Muscle layer of duodenum (tissue), 2 donors: Measurements from ENCODE around the gene CIAO3.
"Not testable (repeated sequence)": the region's sequence is repeated elsewhere in the genome, so short reads cannot be mapped to it uniquely, and the experiment has no call there.

Experiments used
- H3K27ac ChIP-seq: one replicate; pipeline ENCODE4 v1.7.0; 2013; ENCODE audit warnings: mild to moderate bottlenecking, low read length
- H3K27me3 ChIP-seq: one replicate; pipeline ENCODE4 v1.7.0; 2013; ENCODE audit warnings: low read depth, mild to moderate bottlenecking, control low read depth, low read length
- H3K36me3 ChIP-seq, 2 donors: one replicate each; pipeline ENCODE4 v1.7.0; 2013; ENCODE audit warnings: low read length in 2 of 2, control low read depth in 1 of 2, mild to moderate bottlenecking in 1 of 2; ENCODE audit not compliant: insufficient read depth in 2 of 2, control insufficient read depth in 1 of 2
- H3K4me1 ChIP-seq, 2 donors: one replicate each; pipeline ENCODE4 v1.7.0; 2013; ENCODE audit warnings: low read length in 2 of 2, mild to moderate bottlenecking in 2 of 2, control low read depth in 1 of 2, moderate library complexity in 1 of 2; ENCODE audit not compliant: insufficient read depth in 2 of 2, control insufficient read depth in 1 of 2
- H3K4me3 ChIP-seq, 2 donors: one replicate each; pipeline ENCODE4 v1.7.0; 2013; ENCODE audit warnings: low read length in 2 of 2, low read depth in 1 of 2, mild to moderate bottlenecking in 1 of 2
- H3K9me3 ChIP-seq, 2 donors: one replicate each; pipeline ENCODE4 v1.7.0; 2013; ENCODE audit warnings: low read length in 2 of 2, control low read depth in 1 of 2, mild to moderate bottlenecking in 1 of 2; ENCODE audit not compliant: control insufficient read depth in 1 of 2
- donor health status: healthy.

The CIAO3 gene

DNA sequence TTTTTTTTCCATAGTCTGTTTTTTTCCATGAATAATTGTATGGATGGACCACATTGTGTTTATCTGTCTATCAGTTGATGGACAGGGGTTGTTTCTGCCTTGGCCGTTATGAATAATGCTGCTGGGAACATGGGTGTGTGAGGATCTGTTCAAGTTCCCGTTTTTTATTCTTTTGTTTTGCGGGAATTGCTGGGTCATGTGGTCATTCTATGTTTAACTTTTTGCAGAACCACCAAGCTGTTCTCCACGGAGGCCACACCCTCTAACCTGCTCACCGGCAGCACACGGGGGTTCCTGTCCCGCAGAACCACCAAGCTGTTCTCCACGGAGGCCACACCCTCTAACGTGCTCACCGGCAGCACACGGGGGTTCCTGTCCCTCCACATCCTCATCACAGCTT is 13.9 kb upstream of the CIAO3 start:
- peaks cover 0 to 2% of the 10 kb centered on the region in 2 donors for H3K9me3 ChIP-seq
- no peak overlapping the region for H3K27ac ChIP-seq

DNA sequence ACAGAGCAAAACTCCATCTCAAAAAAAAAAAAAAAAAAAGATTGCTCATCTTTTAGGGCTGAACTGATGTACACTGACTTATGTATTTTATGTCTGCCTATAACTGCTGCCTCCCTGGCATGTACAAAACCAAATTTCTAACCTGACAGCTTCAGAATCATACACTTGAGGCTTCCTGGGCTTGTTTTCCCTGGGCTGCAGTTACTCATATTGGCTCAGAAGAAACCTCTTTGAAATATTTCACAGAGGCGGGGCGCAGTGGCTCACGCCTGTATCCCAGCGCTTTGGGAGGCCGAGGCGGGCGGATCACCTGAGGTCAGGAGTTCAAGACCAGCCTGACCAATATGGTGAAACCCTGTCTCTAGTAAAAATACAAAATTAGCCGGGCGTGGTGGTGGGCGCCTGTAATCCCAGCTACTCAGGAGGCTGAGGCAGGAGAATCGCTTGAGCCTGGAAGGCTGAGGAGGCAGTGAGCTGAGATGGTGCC is 13.4 kb upstream of the CIAO3 start:
- H3K36me3 ChIP-seq, H3K4me3 ChIP-seq, H3K27me3 ChIP-seq, H3K27ac ChIP-seq, H3K9me3 ChIP-seq, H3K4me1 ChIP-seq: not testable (repeated sequence)

More for the DNA sequence above, 13.9 kb upstream of the CIAO3 start:
- Histone ChIP-seq H3K36me3 (no peaks in the 10 kb centered on the region), H3K4me3 (no peak overlapping the region), H3K27me3 (peaks cover 5% of the 10 kb centered on the region), H3K4me1 (no peaks in the 10 kb centered on the region)

DNA sequence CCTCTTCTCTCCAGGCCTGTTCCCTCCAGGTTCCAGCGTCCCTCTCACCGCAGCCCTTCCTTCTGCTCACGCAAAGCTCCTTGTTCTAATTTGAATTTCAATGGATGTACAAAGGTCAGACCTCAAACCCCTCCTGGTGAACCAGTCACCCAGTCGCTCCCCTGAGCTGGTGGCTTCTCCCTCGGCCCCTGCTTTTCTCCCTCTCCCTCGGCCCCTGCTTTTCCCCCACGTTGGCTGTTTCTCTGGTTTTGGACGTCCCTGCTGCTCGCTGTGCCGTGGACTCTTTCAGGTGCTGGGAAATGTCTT is 11.2 kb upstream of the CIAO3 start:
- H3K4me1 ChIP-seq: no peaks in the 10 kb centered on the region
- peaks cover 0 to 2% of the 10 kb centered on the region in 2 donors for H3K9me3 ChIP-seq
- no peaks in the 10 kb centered on the region for H3K36me3 ChIP-seq
- H3K4me3 ChIP-seq: no peak overlapping the region
- no peak overlapping the region for H3K27ac ChIP-seq
- H3K27me3 ChIP-seq: peaks cover 5% of the 10 kb centered on the region

DNA sequence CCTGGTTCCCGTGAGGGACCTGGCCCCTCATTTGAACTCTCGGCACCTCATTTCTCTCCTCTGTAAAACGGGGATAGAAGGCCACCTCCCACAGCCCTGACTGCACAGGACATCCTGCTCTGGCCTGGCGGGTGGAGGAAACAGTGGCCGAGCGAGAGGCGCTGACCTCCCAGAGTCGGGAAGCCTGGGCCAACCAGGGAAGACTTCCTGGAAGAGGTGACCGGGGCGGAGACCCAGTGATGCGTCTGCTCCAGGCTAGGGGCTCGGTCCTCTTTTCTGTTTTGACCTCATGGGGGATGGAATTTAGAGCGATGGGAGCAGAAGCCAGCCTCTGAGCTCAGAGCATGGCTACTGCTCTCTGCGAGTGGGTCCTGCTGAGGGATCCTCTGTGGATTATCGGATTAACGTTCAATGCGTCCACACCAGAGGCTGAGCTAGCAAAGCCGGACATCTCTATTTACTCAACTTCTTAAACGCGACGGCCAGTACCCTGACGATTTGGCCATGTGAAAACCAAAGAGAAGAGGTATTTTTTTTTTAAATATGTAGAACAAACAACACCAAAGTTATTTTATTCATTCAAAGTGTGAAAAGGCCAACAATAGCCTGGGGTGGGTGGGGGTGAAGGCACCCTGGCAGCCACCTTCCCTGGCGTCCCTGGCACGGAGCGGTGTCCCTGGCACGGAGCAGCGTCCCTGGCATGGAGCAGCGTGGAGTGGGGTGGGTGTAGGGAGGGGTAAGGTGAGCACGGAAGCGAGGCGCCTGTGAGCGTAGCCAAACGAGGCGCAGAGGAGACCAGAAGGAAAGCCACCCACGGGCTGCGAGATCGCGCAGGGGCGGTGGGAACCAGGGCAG is 10.6 kb upstream of the CIAO3 start:
- H3K27ac ChIP-seq: no peak overlapping the region
- peaks cover 5% of the 10 kb centered on the region for H3K27me3 ChIP-seq
- H3K36me3 ChIP-seq: no peaks in the 10 kb centered on the region
- no peaks in the 10 kb centered on the region for H3K4me1 ChIP-seq
- no peak overlapping the region for H3K4me3 ChIP-seq
- H3K9me3 ChIP-seq: no peaks in the 10 kb centered on the region

DNA sequence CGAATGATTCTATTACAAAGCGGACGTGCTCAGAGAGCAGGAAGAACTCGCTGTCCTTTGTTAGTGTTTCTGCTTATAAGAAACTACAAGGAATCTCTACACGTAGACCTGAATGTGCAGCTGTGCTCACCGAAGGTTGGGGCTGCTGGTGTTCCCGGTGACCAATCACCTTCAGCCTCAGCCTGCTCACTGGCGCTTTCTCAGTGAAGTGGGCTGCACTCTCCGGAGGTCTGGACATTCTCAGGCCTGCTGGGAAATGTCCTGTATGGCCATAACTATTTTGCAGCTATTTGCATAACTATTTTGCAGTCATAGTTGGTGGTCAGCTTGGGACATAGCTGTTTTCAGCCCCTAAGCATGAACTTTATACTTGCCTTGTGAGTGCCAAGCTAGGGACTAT is 9.7 kb upstream of the CIAO3 start:
- Histone ChIP-seq H3K4me1 (no peaks in the 10 kb centered on the region), H3K4me3 (no peak overlapping the region), H3K36me3 (no peaks in the 10 kb centered on the region), H3K27ac (no peak overlapping the region), H3K9me3 (no peaks in the 10 kb centered on the region), H3K27me3 (peaks cover 5% of the 10 kb centered on the region)

DNA sequence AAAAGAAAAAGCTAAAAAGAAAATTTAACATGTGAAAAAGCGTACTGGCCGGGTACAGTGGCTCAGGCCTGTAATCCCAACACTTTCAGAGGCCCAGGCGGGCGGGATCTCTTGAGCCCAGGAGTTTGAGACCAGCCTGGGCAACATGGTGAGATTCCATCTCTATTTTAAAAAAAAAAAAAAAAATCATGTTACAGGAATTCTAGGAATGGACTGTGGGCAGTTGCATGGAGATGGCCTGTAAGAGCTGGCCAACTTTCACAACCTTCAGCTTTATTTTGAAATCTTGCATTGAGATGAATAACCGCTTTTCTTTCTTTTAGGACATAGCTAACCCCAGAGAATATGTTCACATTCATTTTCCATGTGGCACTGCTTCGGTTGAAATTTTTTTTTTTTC is 8.2 kb upstream of the CIAO3 start:
- no peaks in the 10 kb centered on the region for H3K36me3 ChIP-seq
- no peak overlapping the region for H3K4me3 ChIP-seq
- H3K4me1 ChIP-seq: no peaks in the 10 kb centered on the region
- H3K27ac ChIP-seq: no peak overlapping the region
- H3K9me3 ChIP-seq: no peaks in the 10 kb centered on the region
- peaks cover 5% of the 10 kb centered on the region for H3K27me3 ChIP-seq

DNA sequence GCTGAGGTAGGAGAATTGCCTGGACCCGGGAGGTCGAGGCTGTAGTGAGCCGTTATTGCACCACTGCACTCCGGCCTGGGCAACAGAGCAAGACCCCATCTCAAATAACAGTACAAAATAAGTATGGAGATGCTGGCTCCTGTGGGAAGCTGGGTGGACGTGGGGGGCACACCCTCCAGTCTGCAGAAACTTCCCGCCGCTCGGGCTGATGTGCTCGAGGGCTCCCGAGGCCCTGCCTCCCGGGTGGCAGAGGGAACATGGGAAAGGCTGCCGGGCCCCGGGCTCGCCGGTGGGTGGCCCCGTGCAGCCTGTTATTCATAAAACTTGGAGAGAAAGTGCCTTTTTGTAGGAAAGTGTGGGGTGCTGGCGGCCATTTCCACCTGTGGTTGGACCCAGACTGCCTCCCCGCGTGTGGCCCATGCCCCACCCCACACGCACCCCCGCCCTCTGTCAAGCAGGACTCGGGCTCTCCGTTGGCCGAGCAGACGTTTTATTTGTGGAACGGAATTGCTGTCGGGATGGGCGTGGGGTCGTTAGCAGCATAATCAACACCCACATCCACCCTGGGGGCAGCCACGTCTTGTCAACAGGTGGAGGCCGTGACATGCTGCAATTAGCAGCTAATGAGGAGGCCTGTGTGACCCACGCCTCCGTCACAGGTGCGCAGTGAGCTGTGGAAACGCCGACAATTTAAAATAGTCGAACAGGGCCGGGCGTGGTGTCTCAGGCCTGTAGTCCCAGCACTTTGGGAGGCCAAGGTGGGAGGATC is 7.4 kb upstream of the CIAO3 start:
- H3K27me3 ChIP-seq: peaks cover 5% of the 10 kb centered on the region
- no peak overlapping the region for H3K4me3 ChIP-seq
- no peak overlapping the region for H3K27ac ChIP-seq
- H3K36me3 ChIP-seq: no peaks in the 10 kb centered on the region
- H3K4me1 ChIP-seq: no peaks in the 10 kb centered on the region
- no peaks in the 10 kb centered on the region for H3K9me3 ChIP-seq

DNA sequence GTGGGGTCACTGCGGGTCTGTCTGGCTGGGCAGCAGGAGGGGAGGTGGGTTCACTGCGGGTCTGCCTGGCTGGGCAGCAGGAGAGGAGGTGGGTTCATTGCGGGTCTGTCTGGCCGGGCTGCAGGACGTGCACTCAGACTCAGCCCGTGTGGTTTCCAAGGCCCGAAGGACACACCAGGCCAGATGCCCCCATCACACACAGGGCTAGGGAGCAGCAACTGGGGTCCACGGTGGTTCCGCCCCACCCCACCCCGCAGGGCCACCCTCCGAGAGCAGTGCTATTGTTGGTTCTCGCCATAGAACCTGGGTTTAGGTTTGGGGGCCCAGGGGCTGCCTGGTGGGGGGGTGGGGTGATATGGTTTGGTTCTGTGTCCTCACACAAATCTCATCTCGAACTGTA is 5.8 kb upstream of the CIAO3 start:
- H3K4me3 ChIP-seq: no peak overlapping the region
- H3K27ac ChIP-seq: no peak overlapping the region
- no peaks in the 10 kb centered on the region for H3K9me3 ChIP-seq
- H3K36me3 ChIP-seq: no peaks in the 10 kb centered on the region
- no peaks in the 10 kb centered on the region for H3K4me1 ChIP-seq
- H3K27me3 ChIP-seq: peaks cover 5% of the 10 kb centered on the region

DNA sequence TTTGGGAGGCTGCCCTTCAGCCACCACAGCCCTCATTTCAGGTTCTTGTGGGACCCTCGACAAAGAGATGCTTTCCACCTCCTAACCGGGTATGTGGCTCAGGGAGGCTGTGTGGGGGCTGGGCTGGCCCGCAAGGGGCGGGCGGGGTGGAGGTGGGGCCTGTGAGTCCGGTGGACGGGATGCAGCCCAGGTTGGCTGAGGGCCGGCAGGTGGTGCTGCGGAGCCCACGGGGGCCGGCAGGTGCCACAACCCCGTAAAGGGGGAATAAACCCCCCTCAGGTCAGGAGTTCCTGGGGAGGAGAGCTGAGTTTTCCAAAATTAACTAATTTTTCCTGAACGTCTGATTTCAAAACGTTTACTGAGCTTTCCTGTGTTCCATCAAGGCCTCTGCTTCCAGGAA is 4.9 kb upstream of the CIAO3 start:
- H3K36me3 ChIP-seq: no peaks in the 10 kb centered on the region
- H3K27ac ChIP-seq: no peak overlapping the region
- H3K4me1 ChIP-seq: peaks cover 0 to 6% of the 10 kb centered on the region in 2 donors
- no peaks in the 10 kb centered on the region for H3K27me3 ChIP-seq
- no peak overlapping the region for H3K4me3 ChIP-seq
- no peaks in the 10 kb centered on the region for H3K9me3 ChIP-seq

DNA sequence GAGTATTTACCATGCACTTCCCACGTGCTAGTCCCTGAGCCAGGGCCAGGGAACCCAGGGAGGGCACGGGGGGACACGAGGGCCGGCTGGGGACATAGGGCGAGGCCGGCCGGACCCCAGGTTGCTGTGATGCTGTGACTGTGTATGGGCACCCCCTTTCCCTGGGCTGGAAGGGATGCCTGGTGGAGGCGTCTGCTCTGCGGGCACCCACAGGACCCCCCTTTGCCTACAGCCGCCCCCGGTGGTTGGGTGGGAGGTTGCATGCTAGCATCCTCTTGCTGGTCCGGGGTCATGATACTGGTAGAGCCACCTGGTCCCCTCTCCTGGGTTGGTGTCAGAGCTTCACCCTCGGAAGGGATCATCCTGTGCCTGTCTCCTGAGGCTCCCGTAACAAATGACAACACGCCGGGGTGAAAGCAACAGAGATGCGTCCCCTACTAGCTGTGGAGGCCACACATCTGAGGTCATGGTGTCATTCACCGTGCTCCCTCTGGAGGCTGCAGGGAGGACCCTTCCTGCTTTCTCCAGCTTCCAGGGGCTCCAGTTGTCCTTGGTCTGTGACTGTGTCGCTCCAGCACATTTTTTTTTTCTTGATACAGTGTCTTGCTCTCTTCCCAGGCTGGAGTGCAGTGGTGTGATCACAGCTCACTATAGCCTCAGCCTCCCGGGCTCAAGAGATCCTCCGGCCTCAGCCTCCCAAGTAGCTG is 3.1 kb upstream of the CIAO3 start:
- Histone ChIP-seq H3K9me3 (no peaks in the 10 kb centered on the region), H3K27ac (no peak overlapping the region), H3K36me3 (no peaks in the 10 kb centered on the region)

DNA sequence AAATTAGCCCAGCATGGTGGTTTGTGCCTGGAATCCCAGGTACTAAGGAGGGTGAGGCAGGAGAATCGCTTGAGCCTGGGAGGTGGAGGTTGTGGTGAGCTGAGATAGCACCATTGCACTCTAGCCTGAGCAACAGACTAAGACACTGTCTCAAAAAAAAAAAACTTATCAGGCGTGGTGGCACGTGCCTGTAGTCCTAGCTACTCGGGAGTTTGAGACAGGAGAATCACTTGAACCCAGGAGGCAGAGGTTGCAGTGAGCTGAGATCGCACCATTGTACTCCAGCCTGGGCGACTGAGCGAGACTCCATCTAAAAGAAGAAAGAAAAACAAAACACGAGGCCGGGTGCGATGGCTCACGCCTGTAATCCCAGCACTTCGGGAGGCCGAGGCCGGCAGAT is 2.1 kb upstream of the CIAO3 start:
- H3K4me3 ChIP-seq, H3K9me3 ChIP-seq, H3K36me3 ChIP-seq, H3K27ac ChIP-seq, H3K27me3 ChIP-seq: not testable (repeated sequence)
- H3K4me1 ChIP-seq: peaks cover 0 to 20% of the 10 kb centered on the region in 2 donors

More for the DNA sequence above, 3.1 kb upstream of the CIAO3 start:
- peaks cover 0 to 20% of the 10 kb centered on the region in 2 donors for H3K4me1 ChIP-seq
- H3K27me3 ChIP-seq: no peaks in the 10 kb centered on the region
- H3K4me3 ChIP-seq: no peak overlapping the region
